Panc1 (cell line): ENCODE results near the gene PTTG2. TPM values are rescaled to one million over a fixed set of nuclear protein-coding genes. Genes with fewer than 3 reads are reported as not detected.

Experiments used
- ATAC-seq: fragments of 200-7000 bp; cut with Tn5 transposase; 2 replicates; pipeline ENCODE4 v1.9.1; 2020; ENCODE audit warnings: mild to moderate bottlenecking, moderate library complexity
- BruUV-seq: library from RNA; stranded (reverse); fragments of 400-500 nt; replicated peaks from 2 replicates; lab custom pipeline; 2021; lab: Mats Ljungman, UMichigan
- CTCF ChIA-PET: fragments of 300-600 bp; sonication (Branson Sonifier 250); formaldehyde crosslinking; loops from one replicate; lab custom pipeline; 2022; ENCODE audit warnings: antibody characterized with exemption; lab: Charles Lee
- POLR2A ChIA-PET: fragments of 300-600 bp; sonication (Branson Sonifier 250); formaldehyde crosslinking; loops from one replicate; lab custom pipeline; 2022; ENCODE audit warnings: antibody characterized with exemption; lab: Charles Lee
- DNase-seq: peaks from one replicate; pipeline ENCODE4 v3.0.0-alpha.2; 2010; ENCODE audit warnings: low read depth, low spot score
- H3K27ac ChIP-seq: 2 replicates; pipeline ENCODE4 v1.5.1; 2011; ENCODE audit warnings: mild to moderate bottlenecking, low read length, inconsistent platforms
- H3K27me3 ChIP-seq: fragments of 200-500 bp; sonication (Bioruptor generic); 2 replicates; pipeline ENCODE4 v1.6.0; 2014; ENCODE audit warnings: low read length, inconsistent platforms; ENCODE audit not compliant: control insufficient read depth, insufficient read depth
- H3K36me3 ChIP-seq: fragments of 200-500 bp; sonication (Bioruptor generic); 2 replicates; pipeline ENCODE4 v1.5.1; 2014; ENCODE audit warnings: inconsistent platforms, mild to moderate bottlenecking, low read length, moderate library complexity; ENCODE audit not compliant: control insufficient read depth, insufficient read depth
- H3K4me1 ChIP-seq: 2 replicates; pipeline ENCODE4 v1.5.1; 2011; ENCODE audit warnings: inconsistent platforms, mild to moderate bottlenecking, low read length, moderate library complexity; ENCODE audit not compliant: control insufficient read depth, insufficient read depth
- H3K4me3 ChIP-seq, 2 experiments: 2 replicates each; pipeline ENCODE4 v1.5.1; 2011 to 2012; ENCODE audit warnings: low read depth in 2 of 2, low read length in 2 of 2, mild to moderate bottlenecking in 2 of 2, inconsistent platforms in 1 of 2, moderate library complexity in 1 of 2
- H3K9me3 ChIP-seq: fragments of 200-500 bp; sonication (Bioruptor generic); 2 replicates; pipeline ENCODE4 v1.5.1; 2014; ENCODE audit warnings: low read depth, mild to moderate bottlenecking, inconsistent platforms, low read length, moderate library complexity; ENCODE audit not compliant: control insufficient read depth, insufficient read depth
- POLR2AphosphoS5 ChIP-seq: IDR thresholded peaks from 2 replicates; pipeline ENCODE4 v1.6.1; 2012; ENCODE audit warnings: mild to moderate bottlenecking, low read depth, low read length, moderate library complexity
- SIN3A ChIP-seq: IDR thresholded peaks from 2 replicates; pipeline ENCODE4 v1.6.1; 2012; ENCODE audit warnings: low read depth, mild to moderate bottlenecking, low read length, moderate library complexity, borderline replicate concordance; ENCODE audit not compliant: insufficient read depth
- TCF7L2 ChIP-seq: IDR thresholded peaks from 2 replicates; pipeline ENCODE4 v1.6.1; 2011; ENCODE audit warnings: mild to moderate bottlenecking, low read depth, low read length, inconsistent platforms
- in situ Hi-C: cut with HindIII; loops from 2 replicates; pipeline ENCODE4 v1.10.0; 2016; ENCODE audit warnings: low sequenced_read_pairs, low pct_unique_long_range_greater_than_20kb
- intact Hi-C: fragments of 100-400 bp; cut with micrococcal nuclease; formaldehyde crosslinking; loops from one replicate; pipeline ENCODE4 v1.10.0; 2022; ENCODE audit not compliant: unreplicated experiment
- total RNA-seq: library from RNA; stranded (reverse); gene quantifications from one replicate; pipeline ENCODE4 v1.2.1, GENCODE V29; 2021; ENCODE audit not compliant: unreplicated experiment
- TF ChIP-seq, protein P1 (sequence below): fragments of 450-650 bp; IDR thresholded peaks from 2 replicates; pipeline ENCODE4 v1.5.1; 2017; ENCODE audit warnings: mild to moderate bottlenecking
- TF ChIP-seq, protein P2 (sequence below), 2 experiments: IDR thresholded peaks; 2 replicates each; pipeline ENCODE4 v1.6.1; 2011 to 2012; ENCODE audit warnings: low read depth in 2 of 2, control low read depth in 1 of 2, low read length in 1 of 2, mild to moderate bottlenecking in 1 of 2, moderate library complexity in 1 of 2; ENCODE audit not compliant: insufficient read depth in 1 of 2

The PTTG2 gene
- total RNA-seq, 1 experiment from 2014 or later, result not detected

DNA sequence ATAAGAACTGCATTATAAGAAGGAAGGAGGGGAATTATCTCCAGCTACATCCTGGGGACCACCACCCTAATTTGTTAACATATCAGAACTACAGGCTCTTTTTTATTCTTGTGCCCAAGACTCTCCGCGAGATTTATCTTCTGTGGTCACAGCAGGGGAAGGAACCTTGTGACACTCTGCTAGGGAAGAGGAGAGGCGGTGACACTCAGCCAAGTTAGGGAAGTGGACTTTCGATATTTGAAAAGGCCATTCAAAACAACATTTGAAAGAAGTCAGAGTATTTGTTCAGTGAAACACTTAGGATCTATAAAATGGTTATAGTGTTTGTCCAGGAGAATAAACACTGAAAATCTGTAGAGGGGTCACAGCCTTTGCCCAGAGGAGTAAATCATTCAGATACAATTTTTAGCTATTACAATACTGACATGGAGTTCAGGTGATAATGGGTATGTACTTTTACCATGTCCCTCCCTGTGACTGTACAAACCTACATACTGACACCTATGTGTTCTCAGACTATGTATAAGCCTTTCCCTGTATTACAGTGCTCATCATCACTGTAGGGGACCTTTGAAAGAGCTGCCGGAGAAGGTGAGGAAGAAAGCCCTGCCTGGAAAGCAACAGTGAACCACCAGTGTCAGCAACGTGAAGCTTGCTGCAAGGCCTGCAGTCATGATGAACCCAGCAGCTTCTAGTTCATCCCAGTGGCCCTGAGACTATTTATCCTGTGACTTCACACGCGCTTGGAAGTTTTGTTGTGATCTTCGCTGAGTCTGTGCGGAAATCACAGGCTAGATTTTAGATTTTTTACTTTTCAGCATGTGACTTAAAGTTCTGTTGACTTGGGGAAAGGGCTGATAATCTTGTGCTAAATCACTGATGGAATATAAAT, 8.5 kb upstream of the PTTG2 start:
- no peak overlapping the region for H3K27ac ChIP-seq
- H3K36me3 ChIP-seq, result no peaks in the 10 kb centered on the region
- in situ Hi-C loops, result no loop called here
- H3K27me3 ChIP-seq, result no peaks in the 10 kb centered on the region
- ATAC-seq, result no peak
- H3K4me3 ChIP-seq, result no peak overlapping the region
- H3K9me3 ChIP-seq, result no peaks in the 10 kb centered on the region
- H3K4me1 ChIP-seq, result no peaks in the 10 kb centered on the region
- intact Hi-C loops, result no loop called here
- CTCF ChIA-PET, result no interaction called here
- POLR2A ChIA-PET, result no interaction called here
- no TSS peak for BruUV-seq
- TF ChIP-seq, protein P1, sequence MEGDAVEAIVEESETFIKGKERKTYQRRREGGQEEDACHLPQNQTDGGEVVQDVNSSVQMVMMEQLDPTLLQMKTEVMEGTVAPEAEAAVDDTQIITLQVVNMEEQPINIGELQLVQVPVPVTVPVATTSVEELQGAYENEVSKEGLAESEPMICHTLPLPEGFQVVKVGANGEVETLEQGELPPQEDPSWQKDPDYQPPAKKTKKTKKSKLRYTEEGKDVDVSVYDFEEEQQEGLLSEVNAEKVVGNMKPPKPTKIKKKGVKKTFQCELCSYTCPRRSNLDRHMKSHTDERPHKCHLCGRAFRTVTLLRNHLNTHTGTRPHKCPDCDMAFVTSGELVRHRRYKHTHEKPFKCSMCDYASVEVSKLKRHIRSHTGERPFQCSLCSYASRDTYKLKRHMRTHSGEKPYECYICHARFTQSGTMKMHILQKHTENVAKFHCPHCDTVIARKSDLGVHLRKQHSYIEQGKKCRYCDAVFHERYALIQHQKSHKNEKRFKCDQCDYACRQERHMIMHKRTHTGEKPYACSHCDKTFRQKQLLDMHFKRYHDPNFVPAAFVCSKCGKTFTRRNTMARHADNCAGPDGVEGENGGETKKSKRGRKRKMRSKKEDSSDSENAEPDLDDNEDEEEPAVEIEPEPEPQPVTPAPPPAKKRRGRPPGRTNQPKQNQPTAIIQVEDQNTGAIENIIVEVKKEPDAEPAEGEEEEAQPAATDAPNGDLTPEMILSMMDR, result no peak
- TF ChIP-seq, protein P2, sequence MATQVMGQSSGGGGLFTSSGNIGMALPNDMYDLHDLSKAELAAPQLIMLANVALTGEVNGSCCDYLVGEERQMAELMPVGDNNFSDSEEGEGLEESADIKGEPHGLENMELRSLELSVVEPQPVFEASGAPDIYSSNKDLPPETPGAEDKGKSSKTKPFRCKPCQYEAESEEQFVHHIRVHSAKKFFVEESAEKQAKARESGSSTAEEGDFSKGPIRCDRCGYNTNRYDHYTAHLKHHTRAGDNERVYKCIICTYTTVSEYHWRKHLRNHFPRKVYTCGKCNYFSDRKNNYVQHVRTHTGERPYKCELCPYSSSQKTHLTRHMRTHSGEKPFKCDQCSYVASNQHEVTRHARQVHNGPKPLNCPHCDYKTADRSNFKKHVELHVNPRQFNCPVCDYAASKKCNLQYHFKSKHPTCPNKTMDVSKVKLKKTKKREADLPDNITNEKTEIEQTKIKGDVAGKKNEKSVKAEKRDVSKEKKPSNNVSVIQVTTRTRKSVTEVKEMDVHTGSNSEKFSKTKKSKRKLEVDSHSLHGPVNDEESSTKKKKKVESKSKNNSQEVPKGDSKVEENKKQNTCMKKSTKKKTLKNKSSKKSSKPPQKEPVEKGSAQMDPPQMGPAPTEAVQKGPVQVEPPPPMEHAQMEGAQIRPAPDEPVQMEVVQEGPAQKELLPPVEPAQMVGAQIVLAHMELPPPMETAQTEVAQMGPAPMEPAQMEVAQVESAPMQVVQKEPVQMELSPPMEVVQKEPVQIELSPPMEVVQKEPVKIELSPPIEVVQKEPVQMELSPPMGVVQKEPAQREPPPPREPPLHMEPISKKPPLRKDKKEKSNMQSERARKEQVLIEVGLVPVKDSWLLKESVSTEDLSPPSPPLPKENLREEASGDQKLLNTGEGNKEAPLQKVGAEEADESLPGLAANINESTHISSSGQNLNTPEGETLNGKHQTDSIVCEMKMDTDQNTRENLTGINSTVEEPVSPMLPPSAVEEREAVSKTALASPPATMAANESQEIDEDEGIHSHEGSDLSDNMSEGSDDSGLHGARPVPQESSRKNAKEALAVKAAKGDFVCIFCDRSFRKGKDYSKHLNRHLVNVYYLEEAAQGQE (IDR thresholded peaks at IDR 0.05; ENCODE audit: insufficient read depth in 1 of 2, low read depth in 2 of 2, low read length in 1 of 2), result no peak
- TF ChIP-seq TCF7L2, result no peak
- TF ChIP-seq SIN3A, result no peak
- TF ChIP-seq POLR2AphosphoS5, result no peak
- no peak for DNase-seq

DNA sequence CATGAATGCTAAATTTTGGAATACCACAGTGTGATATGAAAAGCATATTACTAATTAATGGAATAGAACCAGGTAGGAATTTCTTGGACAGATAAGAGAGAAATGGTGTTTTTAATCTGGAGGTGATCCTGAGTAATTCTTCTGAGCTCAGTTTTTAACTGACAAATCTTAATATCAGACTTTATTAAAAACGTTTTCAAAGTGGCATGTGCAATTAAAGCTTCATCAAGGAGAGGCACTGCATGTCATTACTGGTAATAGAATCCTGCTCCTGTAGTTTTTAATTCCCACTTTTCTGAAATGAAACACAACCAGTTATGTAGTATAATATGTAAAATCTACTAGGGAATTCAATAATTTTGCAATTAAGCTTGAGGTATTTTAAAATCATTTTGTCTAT, 7.0 kb upstream of the PTTG2 start:
- DNase-seq, result no peak
- intact Hi-C loops (no loop called here), in situ Hi-C loops (no loop called here)
- Histone ChIP-seq H3K4me1 (no peaks in the 10 kb centered on the region), H3K27ac (no peak overlapping the region), H3K27me3 (no peaks in the 10 kb centered on the region), H3K4me3 (no peak overlapping the region), H3K9me3 (no peaks in the 10 kb centered on the region), H3K36me3 (no peaks in the 10 kb centered on the region)
- no TSS peak for BruUV-seq
- POLR2A ChIA-PET, result no interaction called here
- CTCF ChIA-PET, result no interaction called here
- ATAC-seq, result no peak
- TF ChIP-seq, protein P2 (IDR thresholded peaks at IDR 0.05; ENCODE audit: insufficient read depth in 1 of 2, low read depth in 2 of 2, low read length in 1 of 2), result no peak
- TF ChIP-seq TCF7L2, result no peak
- no peak for TF ChIP-seq SIN3A
- TF ChIP-seq, protein P1, result no peak
- TF ChIP-seq POLR2AphosphoS5, result no peak
